GM19240 (cell line): ENCODE results near the gene PLD6.

ENCODE experiments used
- DNase-seq: peaks from one replicate; pipeline ENCODE4 v3.0.0; 2011; ENCODE audit warnings: low spot score; ENCODE audit not compliant: insufficient read length

PLD6 gene

DNA sequence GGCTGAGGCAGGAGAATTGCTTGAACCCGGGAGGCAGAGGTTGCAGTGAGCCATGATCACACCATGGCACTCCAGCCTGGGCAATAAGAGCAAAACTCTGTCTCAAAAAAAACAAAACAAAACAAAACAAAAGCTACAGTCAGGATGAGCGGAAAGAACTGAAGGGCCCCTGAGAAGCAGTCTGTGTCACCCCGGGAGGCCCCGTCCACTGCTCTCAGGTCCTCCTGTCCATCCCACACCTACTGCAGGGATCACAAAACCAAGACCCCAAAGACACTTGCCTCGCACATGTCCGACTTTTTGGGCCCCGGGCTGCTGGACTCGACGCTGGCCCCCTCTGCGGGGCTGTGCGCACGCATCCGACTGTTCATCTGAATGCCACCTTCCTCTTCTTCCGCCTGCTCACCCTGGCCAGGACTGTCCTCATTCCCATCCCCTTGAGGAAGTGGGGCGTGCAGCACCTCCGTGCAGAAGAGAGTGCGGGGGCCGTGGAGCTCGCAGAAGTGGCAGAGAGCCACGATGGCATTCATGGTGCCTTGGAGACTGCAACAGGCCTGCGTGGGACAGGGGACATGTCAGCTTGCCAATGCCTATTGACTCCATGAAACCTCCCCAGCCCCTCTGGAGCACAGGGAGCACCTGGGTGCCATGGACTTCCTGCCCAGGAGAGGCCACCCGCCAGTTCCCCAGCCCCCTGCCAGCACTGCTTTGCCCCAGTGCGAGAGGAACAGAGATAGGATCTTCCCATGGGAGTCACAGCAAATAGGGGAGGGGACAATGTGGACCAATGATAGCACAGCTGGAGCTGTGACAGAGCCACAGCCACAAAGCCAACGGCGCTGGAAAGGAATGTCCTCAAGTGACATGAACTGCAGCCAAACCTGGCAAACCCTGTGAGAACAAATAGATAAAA, 21.7 kb upstream of the PLD6 start:
- no peak for DNase-seq

DNA sequence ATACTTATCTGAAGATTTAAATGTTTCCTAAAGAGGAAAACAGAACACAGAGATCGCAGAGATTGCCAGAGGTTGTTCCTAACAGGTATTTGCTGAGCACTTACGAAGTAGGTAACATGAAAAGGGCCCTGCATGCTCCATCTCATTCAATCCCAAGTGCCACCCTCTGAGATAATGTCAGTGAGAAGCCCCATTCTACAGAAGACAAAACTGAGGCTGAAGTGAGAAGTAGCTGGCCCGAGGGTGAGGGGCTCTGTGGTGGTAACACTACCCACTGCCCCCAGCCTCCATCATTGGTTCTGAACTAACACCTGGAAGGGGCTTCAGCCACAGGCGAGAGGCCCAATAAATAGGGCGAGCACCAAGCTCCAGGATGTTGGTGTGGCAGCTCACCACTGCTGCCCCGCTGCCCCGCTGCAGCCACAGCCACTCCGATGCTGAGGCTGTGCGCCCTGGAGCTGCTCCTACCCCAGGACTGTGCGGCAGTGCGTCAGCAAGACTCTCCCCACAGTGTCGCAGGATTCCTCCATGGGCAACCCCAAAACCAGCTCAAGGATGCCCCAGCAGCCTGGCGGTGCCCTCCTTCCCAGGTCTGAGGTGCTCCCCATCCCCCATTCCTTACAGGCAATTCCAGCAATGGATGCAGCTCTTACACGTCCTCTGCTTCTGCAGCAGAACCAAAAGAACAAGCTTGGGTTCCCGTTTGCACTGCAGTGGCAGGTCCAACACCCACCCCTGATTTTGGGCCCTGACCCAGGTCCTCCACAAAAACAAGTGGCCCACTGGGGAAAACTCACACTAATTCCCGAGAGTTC, 20.5 kb upstream of the PLD6 start:
- no peak for DNase-seq

DNA sequence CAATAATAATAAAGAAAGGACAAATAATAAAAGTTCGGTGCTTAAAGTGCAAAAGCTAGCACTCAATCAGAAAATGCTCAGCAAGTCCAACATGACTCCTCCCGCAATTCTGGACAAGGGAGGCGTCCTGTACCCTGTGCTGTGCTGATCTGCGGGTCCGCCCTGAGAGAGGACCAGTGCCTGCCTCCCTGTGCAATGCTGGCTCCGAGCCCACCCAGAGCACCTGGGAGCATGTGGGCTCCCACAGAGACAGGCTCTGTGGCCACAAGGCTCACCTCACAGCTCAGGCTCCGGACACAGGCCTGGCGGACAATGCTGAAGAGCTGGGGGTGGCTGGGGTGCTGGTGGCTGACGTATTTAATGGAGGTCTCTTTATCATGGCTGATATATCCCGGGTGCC, 19.8 kb upstream of the PLD6 start:
- no peak for DNase-seq

- DNase-seq = no peak
Observed at GRCh38 chr17:17224137-17224536, 18.0 kb upstream of the PLD6 start.

DNA sequence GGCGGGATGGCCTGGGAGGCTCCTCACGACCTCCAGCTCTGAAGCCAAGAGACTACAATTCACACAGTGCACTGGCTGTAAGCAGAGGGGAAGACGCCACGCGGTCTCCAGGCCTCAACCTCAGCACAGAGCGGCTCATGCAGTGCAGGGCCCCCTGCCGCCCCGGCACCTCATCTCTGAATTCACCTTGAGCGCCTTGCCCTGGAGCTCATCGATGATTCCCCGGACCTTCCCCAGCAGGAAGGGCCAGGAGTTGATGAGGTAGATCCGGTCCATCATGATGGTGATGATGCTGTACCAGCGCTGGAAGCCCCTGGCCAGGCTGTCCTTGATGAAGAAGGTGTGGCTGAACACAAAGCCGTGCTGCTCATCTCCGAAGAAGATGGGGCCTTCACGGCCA, 17.6 kb upstream of the PLD6 start:
- no peak for DNase-seq

DNA sequence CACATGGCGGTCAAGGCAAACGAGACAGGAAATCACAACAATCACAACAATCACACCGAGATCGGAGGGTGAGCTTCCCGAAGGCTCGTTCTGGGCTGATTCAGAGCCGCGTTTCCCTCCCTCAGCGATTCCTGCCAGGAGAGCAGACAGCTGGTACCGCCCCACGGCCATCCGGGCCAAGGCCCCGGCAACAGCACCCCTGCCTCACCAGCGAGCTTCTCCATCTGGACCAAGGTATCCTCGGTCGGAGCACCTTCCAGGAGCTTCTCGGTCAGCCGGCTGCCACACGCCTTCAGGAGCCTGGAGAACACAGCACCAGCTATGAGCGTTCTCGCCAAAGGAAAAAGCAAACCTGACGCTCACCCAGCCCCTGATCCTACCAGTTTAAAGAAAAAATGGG, 15.2 kb upstream of the PLD6 start:
- DNase-seq = no peak

DNA sequence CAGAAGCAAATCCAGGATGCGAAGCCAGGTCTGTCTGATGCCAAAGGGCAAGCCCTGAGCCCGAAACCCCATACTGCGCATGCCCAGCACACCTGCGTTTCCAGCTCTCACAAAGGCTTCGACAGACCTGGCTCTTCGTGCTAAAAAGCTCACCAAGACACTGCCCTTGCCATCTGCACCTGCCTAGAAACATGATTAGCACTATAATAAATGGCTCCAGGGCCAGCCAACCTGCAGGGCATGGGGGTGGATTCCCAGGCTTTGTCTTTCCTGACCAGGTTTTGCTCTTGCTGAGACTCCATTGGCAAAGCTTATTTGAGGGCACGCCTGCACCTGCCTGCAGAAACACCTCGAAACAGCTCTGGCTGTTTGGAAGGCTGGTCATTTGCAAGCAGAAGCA, 14.4 kb upstream of the PLD6 start:
- no peak for DNase-seq

- DNase-seq = no peak
Observed at GRCh38 chr17:17217995-17218394, 11.9 kb upstream of the PLD6 start.

- no peak for DNase-seq
Observed at GRCh38 chr17:17216776-17217175, 10.6 kb upstream of the PLD6 start.

GRCh38 chr17:17216236-17216635, 10.1 kb upstream of the PLD6 start:
- no peak for DNase-seq

DNA sequence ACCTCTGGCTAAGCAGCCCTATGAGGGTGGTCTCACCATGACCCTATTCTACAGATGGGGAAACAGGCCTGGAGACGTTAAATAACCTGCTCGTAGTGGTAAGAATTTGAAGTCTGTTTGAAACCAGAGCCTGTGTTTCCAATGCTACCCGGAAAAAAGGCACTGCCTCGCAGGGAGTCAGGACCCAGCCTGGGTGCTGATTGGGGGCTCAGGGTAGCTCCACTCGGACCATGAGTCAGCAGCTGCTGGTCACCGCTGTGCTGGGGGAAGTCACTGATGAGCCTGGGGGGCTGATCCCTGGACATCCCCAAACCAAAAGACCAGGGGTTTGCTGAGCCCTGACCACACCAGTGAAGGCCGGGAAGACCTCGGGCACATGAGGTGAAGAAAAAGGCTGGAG, 9.4 kb upstream of the PLD6 start:
- DNase-seq = no peak

DNA sequence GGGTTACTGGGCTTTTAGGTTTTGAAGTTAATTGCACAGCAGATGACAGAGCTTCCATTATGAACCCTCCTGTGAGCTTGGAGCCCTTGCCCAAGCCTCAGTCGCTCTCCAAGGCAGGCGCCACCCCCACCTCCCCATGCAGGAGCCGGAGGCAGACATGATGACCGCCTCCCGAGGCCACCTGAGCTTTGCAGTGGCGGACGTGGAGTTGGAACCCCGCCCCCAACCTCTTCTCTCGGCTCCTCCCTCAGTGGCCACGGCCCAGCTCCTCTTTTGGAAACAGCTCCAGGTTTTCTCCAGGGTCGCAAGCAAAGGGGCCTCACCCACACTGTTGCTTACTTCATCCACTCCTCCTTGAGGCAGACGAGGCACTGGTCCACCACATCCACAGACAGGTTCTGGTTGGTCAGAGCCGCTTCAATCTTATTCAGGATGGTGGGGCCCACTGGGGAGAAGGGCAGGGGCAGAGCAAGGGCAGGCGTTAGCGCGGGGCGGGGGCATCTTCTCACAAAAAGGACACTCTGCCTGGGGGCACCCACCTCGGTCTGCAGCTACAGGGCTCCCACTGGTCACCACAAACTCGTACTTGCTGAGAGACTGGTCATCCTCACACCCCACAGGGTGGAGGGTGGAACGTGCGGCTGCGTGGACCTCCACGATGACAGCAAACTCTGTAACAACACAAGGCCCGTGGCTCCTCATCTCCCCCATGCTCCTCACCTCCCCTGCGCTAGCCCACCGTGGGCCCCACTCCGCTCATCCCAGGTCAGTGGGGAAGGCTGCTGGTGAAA, 8.7 kb upstream of the PLD6 start:
- DNase-seq = no peak

GRCh38 chr17:17213775-17214174, 7.6 kb upstream of the PLD6 start:
- DNase-seq = no peak

DNA sequence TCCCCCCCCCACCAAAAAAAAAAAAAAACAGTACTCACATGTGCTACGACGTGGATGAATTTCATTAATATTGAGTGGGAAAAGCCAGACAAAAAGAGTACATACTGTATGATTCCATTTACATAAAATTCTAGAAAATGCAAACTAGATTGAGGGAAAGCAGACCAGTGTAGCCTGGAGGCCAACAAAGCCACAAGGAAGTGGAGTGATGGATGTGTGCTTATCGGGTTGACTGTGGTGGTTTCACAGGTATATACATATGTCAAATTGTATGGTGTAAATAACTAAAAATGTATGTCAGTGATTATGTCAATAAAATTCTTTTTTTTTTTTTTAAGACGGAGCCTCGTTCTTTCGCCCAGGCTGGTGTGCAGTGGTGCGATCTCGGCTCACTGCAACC, 1.9 kb upstream of the PLD6 start:
- DNase-seq = no peak

- DNase-seq = no peak
Observed at GRCh38 chr17:17206913-17207335, 791 bp upstream of the PLD6 start.

GRCh38 chr17:17205368-17206123, 587 bp downstream of the PLD6 start:
- DNase-seq = peak; percentile 64

DNA sequence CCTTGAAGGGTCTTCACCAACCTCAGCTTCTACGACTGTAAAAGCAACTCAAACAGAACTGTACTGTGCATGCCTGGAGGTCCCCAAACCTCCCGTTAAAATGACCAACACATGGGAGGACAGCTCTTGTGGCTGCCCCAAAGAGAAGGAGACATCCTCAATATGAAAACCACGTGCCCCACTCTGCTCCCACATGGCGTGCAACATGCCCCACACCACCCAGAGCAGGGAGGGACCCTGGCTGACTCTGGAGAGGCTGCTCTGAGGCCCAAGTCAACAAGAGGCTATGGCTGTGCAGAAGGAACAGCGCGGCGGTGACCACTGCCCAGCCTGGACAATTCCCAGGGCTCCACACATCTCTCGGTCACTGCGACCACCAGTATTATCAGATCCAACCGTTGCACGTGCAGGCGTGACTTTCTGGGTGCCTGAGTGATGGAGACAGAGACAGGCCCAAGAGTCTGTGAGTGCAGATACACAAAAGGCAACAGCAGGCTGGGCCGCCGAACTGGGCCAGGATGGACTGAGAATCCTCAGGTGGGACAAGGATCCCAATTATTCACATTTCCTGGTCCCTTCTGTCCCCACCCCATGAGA, 1.4 kb downstream of the PLD6 start:
- DNase-seq = no peak

DNA sequence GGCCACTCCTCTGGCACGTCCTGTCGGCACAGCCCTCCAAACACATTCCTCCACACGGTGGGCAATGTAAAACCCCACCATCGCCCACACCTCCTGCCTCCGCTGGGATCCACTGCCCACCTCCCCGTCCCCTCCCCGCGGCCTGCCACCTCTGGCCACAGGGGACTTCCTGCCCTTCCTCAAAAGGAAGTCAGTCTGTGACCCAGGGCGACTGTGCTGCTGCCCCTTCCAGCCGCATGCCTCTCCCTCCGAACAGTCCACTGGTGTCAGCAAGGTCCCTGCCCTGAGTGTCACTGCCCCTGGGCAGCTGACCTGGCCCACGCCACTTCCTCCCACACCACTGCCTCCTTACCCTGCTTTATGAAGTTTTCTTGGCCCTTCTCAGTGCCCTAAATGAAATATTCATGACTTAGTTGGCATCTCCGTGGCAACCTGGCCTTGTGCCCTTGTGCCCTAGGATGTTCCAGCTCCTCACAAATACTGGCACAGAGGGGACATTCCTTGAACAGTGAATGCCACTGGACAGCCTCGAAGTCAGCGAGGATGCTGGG, 2.0 kb downstream of the PLD6 start:
- DNase-seq = no peak

- DNase-seq = no peak
Observed at GRCh38 chr17:17203173-17203730, 2.9 kb downstream of the PLD6 start.

GRCh38 chr17:17201907-17202306, 4.2 kb downstream of the PLD6 start:
- no peak for DNase-seq
